RWPE1 (cell line): ENCODE data around the gene BTNL3.

Experiments used
- CTCF ChIA-PET: fragments of 350-600 bp; sonication (Branson Sonifier 250); formaldehyde crosslinking; extraction: SDS; loops from one replicate; lab custom pipeline; 2021; lab: Yijun Ruan, JAX
- POLR2A ChIA-PET: fragments of 400-600 bp; formaldehyde crosslinking; extraction: SDS; loops from one replicate; lab custom pipeline; 2020; ENCODE audit warnings: antibody characterized with exemption; ENCODE audit not compliant: low non-redundant PET; lab: Yijun Ruan, JAX
- DNase-seq: peaks from one replicate; pipeline ENCODE4 v3.0.0; 2012; ENCODE audit warnings: low spot score
- H3K27ac ChIP-seq: fragments of 450-650 bp; 2 replicates; pipeline ENCODE4 v1.5.1; 2017
- CTCF ChIP-seq: fragments of 450-650 bp; conservative IDR thresholded peaks from 2 replicates; pipeline ENCODE4 v1.5.1; 2017; ENCODE audit warnings: low read depth, mild to moderate bottlenecking

BTNL3 gene

GRCh38 chr5:181020688-181021087, 32.0 kb downstream of the BTNL3 start:
- no peak overlapping the region for H3K27ac ChIP-seq
- POLR2A ChIA-PET = interaction anchor here (0.6 kb wide), 1 partner anchor 107 kb away, joined by 3 read pairs; no protein-coding TSS in a partner anchor
- DNase-seq = no peak
- CTCF ChIA-PET = interaction anchor here (0.6 kb wide), 1 partner anchor 12 kb away, joined by 3 read pairs; no protein-coding TSS in a partner anchor
- TF ChIP-seq CTCF = no peak

GRCh38 chr5:181024245-181025064, 35.8 kb downstream of the BTNL3 start:
- DNase-seq = peak; percentile 50
- ChIA-PET POLR2A (no interaction called here), CTCF (interaction anchor here (0.9 kb wide), 1 partner anchor 64 kb away, joined by 3 read pairs; no protein-coding TSS in a partner anchor)
- H3K27ac ChIP-seq = 0 out of 2 replicates have a peak overlapping the region, but pooled peaks have one; percentile 6
- TF ChIP-seq CTCF = no peak

GRCh38 chr5:181027452-181028031, 38.9 kb downstream of the BTNL3 start:
- CTCF ChIA-PET = no interaction called here
- H3K27ac ChIP-seq = no peak overlapping the region
- POLR2A ChIA-PET = no interaction called here
- TF ChIP-seq CTCF = no peak
- DNase-seq = no peak

- DNase-seq = no peak
- H3K27ac ChIP-seq = no peak overlapping the region
- ChIA-PET CTCF (no interaction called here), POLR2A (no interaction called here)
- no peak for TF ChIP-seq CTCF
Observed at GRCh38 chr5:181028032-181028819, 39.6 kb downstream of the BTNL3 start.

GRCh38 chr5:181031716-181032115, 43.1 kb downstream of the BTNL3 start:
- CTCF ChIA-PET = interaction anchor here (0.7 kb wide), 1 partner anchor 44 kb away, joined by 3 read pairs; no protein-coding TSS in a partner anchor

More at GRCh38 chr5:181031716-181032115, 43.1 kb downstream of the BTNL3 start:
- H3K27ac ChIP-seq = no peak overlapping the region
- POLR2A ChIA-PET = no interaction called here
- no peak for TF ChIP-seq CTCF
- no peak for DNase-seq
